ENCODE measurements around the gene MTA3. TPM values are rescaled to one million over a fixed set of nuclear protein-coding genes. Genes with fewer than 3 reads are reported as not detected.
A peak's percentile ranks its signal among the peaks of the same experiment; 100 is the strongest.

MTA3 gene
- polyA plus RNA-seq, 3 donors: 2.0 to 4.5 (median 2.2) TPM

- no peak for TF ChIP-seq CTCF (IDR thresholded peaks at IDR 0.05)
- Histone ChIP-seq H3K9ac (ENCODE audit: insufficient read depth, low read length, poor library complexity, severe bottlenecking) (no peak overlapping the region), H3K9me3 (replicated peaks in 1 of 2; ENCODE audit: control insufficient read depth in 1 of 2, insufficient read depth in 1 of 2, low read length in 2 of 2) (no peaks in the 10 kb centered on the region), H4K20me1 (ENCODE audit: insufficient read depth, low read length) (no peaks in the 10 kb centered on the region), H3K27ac (ENCODE audit: low read depth in 1 of 2, low read length in 2 of 2) (no peak overlapping the region), H2AFZ (ENCODE audit: insufficient read depth, low read depth, low read length, poor library complexity, severe bottlenecking) (no peak overlapping the region), H3K79me2 (ENCODE audit: insufficient read depth, low read length) (no peaks in the 10 kb centered on the region), H3K27me3 (ENCODE audit: control insufficient read depth in 2 of 2, insufficient read depth in 2 of 2, low read length in 2 of 2) (no peaks in the 10 kb centered on the region), H3K4me2 (replicated peaks; ENCODE audit: extremely low read depth, low read length, poor library complexity, severe bottlenecking) (no peak overlapping the region), H3K36me3 (replicated peaks in 1 of 2; ENCODE audit: control insufficient read depth in 1 of 2, insufficient read depth in 2 of 2, low read length in 2 of 2) (no peaks in the 10 kb centered on the region), H3K4me1 (ENCODE audit: control insufficient read depth in 1 of 2, insufficient read depth in 2 of 2, low read length in 2 of 2) (no peaks in the 10 kb centered on the region), H3K4me3 (replicated peaks in 1 of 3; ENCODE audit: low read depth in 2 of 3, low read length in 3 of 3) (no peak overlapping the region)
- Mint-ChIP-seq H3K36me3 (no peaks in the 10 kb centered on the region), H3K9me3 (peaks cover 0 to 1% (median 0%) of the 10 kb centered on the region in 7 donors), H3K27me3 (ENCODE audit: low read depth in 3 of 3) (peaks cover 10 to 24% (median 13%) of the 10 kb centered on the region in 3 donors), H3K4me1 (no peaks in the 10 kb centered on the region), H3K4me3 (peak overlapping the region in 1 of 2 donors; percentile 15), H3K27ac (no peak overlapping the region)
- 100% methylated on average over 1 of the region's 1 CpG for WGBS (ENCODE audit: insufficient coverage)
- intact Hi-C loops (cut with micrococcal nuclease): no loop called here
- DNase-seq: no peak
These were observed 7.5 kb upstream of the MTA3 start for GRCh38 chr2:42560899-42561298.

- H4K20me1 ChIP-seq (ENCODE audit: insufficient read depth, low read length): no peaks in the 10 kb centered on the region
- no peak overlapping the region for H3K9ac ChIP-seq (ENCODE audit: insufficient read depth, low read length, poor library complexity, severe bottlenecking)
- Mint-ChIP-seq H3K27ac (no peak overlapping the region), H3K4me3 (no peak overlapping the region), H3K4me1 (no peaks in the 10 kb centered on the region), H3K9me3 (peaks cover 0 to 1% (median 0%) of the 10 kb centered on the region in 7 donors), H3K36me3 (no peaks in the 10 kb centered on the region), H3K27me3 (ENCODE audit: low read depth in 3 of 3) (peaks cover 15 to 26% (median 15%) of the 10 kb centered on the region in 3 donors)
- H3K4me3 ChIP-seq (replicated peaks in 1 of 3; ENCODE audit: low read depth in 2 of 3, low read length in 3 of 3): no peak overlapping the region
- no peaks in the 10 kb centered on the region for H3K4me1 ChIP-seq (ENCODE audit: control insufficient read depth in 1 of 2, insufficient read depth in 2 of 2, low read length in 2 of 2)
- no peak overlapping the region for H3K4me2 ChIP-seq (replicated peaks; ENCODE audit: extremely low read depth, low read length, poor library complexity, severe bottlenecking)
- 96% methylated on average over 3 of the region's 4 CpGs for WGBS (ENCODE audit: insufficient coverage)
- H3K27me3 ChIP-seq (ENCODE audit: control insufficient read depth in 2 of 2, insufficient read depth in 2 of 2, low read length in 2 of 2): no peaks in the 10 kb centered on the region
- no peak overlapping the region for H2AFZ ChIP-seq (ENCODE audit: insufficient read depth, low read depth, low read length, poor library complexity, severe bottlenecking)
- no peaks in the 10 kb centered on the region for H3K79me2 ChIP-seq (ENCODE audit: insufficient read depth, low read length)
- no peak overlapping the region for H3K27ac ChIP-seq (ENCODE audit: low read depth in 1 of 2, low read length in 2 of 2)
- no peaks in the 10 kb centered on the region for H3K36me3 ChIP-seq (replicated peaks in 1 of 2; ENCODE audit: control insufficient read depth in 1 of 2, insufficient read depth in 2 of 2, low read length in 2 of 2)
- no peaks in the 10 kb centered on the region for H3K9me3 ChIP-seq (replicated peaks in 1 of 2; ENCODE audit: control insufficient read depth in 1 of 2, insufficient read depth in 1 of 2, low read length in 2 of 2)
- DNase-seq: no peak
- intact Hi-C loops (cut with micrococcal nuclease): no loop called here
- no peak for TF ChIP-seq CTCF (IDR thresholded peaks at IDR 0.05)
These were observed 5.8 kb upstream of the MTA3 start for GRCh38 chr2:42562474-42563144.
